ENCODE measurements around the gene DRG1. TPM values are rescaled to one million over a fixed set of nuclear protein-coding genes. Genes with fewer than 3 reads are reported as not detected.
"Not testable (repeated sequence)": the region's sequence is repeated elsewhere in the genome, so short reads cannot be mapped to it uniquely, and the experiment has no call there.

Gene DRG1
- total RNA-seq, 1 donor from 2014 or later, result 114 TPM

DNA sequence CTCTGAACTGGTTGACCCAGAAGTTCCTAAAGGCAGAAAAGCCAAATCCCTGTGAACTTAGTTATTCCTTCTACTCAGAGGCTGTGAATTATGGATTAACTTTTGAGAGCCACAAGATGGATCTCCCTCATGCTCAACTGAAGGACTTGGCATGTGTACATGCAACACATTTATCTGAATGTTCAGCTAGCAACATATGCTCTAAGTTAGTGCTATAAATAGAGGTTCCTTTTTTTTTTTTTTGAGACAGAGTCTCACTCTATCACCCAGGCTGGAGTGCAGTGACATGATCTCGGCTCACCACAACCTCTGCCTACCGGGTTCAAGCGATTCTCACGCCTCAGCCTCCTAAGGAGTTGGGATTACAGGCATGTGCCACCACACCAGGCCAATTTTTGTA lies 50.1 kb downstream of the DRG1 start:
- Mint-ChIP-seq H3K4me3 (no peak overlapping the region), H3K36me3 (ENCODE audit: low read depth) (peaks cover 51% of the 10 kb centered on the region), H3K9me3 (no peaks in the 10 kb centered on the region), H3K27me3 (no peaks in the 10 kb centered on the region), H3K27ac (no peak overlapping the region), H3K4me1 (peaks cover 10% of the 10 kb centered on the region)
- intact Hi-C loops (cut with micrococcal nuclease), result no loop called here
- DNase-seq, result no peak

DNA sequence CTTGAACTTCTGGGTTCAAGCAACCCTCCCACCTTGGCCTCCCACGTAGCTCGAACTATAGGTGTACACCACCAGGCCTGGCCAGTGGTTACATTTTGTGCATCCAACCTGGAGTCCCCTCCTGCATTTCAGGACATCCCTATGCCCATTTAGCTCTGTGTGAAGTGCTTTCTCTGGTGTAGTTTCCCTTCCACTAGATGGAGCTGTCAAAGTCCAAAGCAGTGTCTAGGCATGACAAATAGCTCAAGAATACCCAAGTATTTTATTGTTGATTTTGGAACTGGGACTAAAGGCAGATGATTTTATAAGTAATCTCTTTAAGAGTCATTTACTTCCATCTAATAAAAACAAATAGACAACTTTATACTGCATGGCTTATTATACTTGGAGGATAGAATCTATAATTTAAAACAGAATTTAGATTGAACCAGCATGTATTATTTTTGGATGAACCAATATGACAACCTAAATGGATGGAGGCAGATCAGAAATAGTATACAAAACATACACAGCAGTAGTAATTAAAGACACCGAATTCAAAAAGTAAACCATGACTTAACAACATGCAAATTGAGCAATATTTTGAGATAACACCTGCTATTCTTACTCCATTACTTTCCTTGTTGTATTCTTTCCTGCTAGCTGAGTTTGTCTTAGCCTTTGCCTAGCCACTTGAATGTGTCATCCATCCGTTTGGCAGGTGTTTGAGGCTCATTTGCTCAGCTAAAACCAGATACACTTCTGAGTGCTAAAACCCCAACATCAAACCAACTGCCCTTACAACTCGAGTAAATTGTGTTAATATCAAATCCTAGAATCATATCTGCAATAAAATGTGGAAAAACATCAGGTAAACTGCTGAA lies 52.5 kb downstream of the DRG1 start:
- intact Hi-C loops (cut with micrococcal nuclease), result loop anchor here (5.0 kb wide), 1 partner anchor 180 kb away; no protein-coding TSS in a partner anchor
- H3K4me1 Mint-ChIP-seq, result peaks cover 7% of the 10 kb centered on the region
- no peaks in the 10 kb centered on the region for H3K9me3 Mint-ChIP-seq
- no peak overlapping the region for H3K4me3 Mint-ChIP-seq
- H3K36me3 Mint-ChIP-seq (ENCODE audit: low read depth), result peaks cover 52% of the 10 kb centered on the region
- no peaks in the 10 kb centered on the region for H3K27me3 Mint-ChIP-seq
- peak; percentile 73 for DNase-seq
- no peak overlapping the region for H3K27ac Mint-ChIP-seq

DNA sequence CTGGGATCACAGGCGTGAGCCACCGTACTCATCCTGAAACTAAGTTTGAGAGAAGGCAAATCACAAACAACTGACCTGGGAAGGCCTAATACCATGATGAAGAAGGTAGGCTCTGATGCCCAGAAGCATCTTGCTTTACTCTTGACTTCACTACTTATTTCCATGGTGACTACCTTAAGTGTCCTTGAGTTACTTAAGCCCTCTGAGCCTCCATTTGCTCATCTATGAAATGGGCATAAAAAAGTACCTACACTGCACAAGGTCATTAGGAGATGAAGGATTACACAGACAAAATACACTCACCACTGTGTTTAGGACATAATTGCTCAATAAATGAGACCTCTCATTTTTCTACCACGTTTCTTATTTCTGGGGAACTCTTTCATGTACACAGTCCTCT lies 62.3 kb downstream of the DRG1 start:
- Mint-ChIP-seq H3K27ac (no peak overlapping the region), H3K4me3 (no peak overlapping the region), H3K4me1 (peaks cover 5% of the 10 kb centered on the region), H3K36me3 (ENCODE audit: low read depth) (peaks cover 71% of the 10 kb centered on the region), H3K9me3 (no peaks in the 10 kb centered on the region), H3K27me3 (no peaks in the 10 kb centered on the region)
- intact Hi-C loops (cut with micrococcal nuclease), result no loop called here
- no peak for DNase-seq

DNA sequence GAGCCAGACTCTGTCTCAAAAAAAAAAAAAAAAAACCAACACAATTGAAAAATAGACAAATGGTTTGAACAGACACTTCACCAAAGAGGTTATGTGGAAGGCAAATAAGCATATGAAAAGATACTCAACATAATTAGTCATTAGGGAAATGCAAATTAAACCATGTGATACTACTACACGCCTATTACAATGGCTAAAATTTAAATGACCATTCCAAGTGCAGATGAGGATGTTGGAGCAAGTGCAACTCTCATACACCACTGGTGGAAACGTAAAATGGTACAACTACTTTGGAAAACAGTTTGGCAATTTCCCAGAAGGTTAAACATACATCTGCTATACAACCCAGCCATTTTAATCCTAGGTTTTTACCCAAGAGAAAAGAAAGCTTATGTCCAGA lies 65.9 kb downstream of the DRG1 start:
- intact Hi-C loops (cut with micrococcal nuclease), result no loop called here
- Mint-ChIP-seq H3K9me3 (no peaks in the 10 kb centered on the region), H3K27me3 (no peaks in the 10 kb centered on the region), H3K27ac (no peak overlapping the region), H3K4me1 (peaks cover 4% of the 10 kb centered on the region), H3K4me3 (no peak overlapping the region), H3K36me3 (ENCODE audit: low read depth) (peaks cover 76% of the 10 kb centered on the region)
- DNase-seq, result no peak

DNA sequence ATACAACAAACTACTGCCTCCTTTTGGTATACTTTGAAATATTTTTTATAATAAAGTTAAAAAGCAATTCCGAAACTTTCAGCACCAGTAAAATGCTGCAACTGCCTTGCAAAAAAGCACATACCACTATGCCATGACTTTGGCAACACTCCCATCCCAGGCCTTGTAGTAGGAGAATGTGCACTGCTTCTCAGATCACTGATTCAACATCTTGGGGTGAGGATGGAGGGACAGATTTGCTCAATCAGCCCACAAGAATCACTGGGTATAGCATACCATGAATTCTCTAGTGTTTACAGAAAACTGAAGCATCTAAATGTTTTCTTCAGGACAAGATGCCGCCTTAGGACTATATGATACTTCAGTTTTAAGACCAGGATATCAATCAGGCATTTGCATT lies 75.3 kb downstream of the DRG1 start:
- Mint-ChIP-seq H3K27me3 (no peaks in the 10 kb centered on the region), H3K9me3 (no peaks in the 10 kb centered on the region), H3K4me1 (peaks cover 27% of the 10 kb centered on the region), H3K36me3 (ENCODE audit: low read depth) (peaks cover 55% of the 10 kb centered on the region), H3K27ac (no peak overlapping the region), H3K4me3 (no peak overlapping the region)
- intact Hi-C loops (cut with micrococcal nuclease), result no loop called here
- DNase-seq, result no peak

DNA sequence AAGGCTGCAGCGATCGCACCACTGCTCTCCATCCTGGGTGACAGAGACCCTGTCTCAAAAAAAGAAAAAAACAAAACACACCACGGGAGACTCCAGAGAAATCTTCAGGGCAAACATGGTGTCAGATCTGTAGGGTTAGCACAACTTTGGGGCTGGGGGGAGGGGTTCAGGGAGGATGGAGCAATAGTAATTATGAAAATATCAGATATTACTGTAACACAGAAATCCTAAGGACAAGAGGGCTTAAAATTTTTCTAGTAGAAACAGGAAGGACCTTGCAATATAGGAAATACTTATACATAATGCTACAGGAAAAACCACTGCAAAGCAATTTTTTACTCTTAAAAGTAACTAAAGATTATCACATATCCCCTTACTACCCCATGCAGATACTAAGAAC lies 76.4 kb downstream of the DRG1 start:
- H3K9me3 Mint-ChIP-seq, result no peaks in the 10 kb centered on the region
- peaks cover 27% of the 10 kb centered on the region for H3K4me1 Mint-ChIP-seq
- no peak overlapping the region for H3K4me3 Mint-ChIP-seq
- peaks cover 61% of the 10 kb centered on the region for H3K36me3 Mint-ChIP-seq (ENCODE audit: low read depth)
- no peak for DNase-seq
- H3K27ac Mint-ChIP-seq, result peak overlapping the region; percentile 57
- H3K27me3 Mint-ChIP-seq, result no peaks in the 10 kb centered on the region
- intact Hi-C loops (cut with micrococcal nuclease), result no loop called here

DNA sequence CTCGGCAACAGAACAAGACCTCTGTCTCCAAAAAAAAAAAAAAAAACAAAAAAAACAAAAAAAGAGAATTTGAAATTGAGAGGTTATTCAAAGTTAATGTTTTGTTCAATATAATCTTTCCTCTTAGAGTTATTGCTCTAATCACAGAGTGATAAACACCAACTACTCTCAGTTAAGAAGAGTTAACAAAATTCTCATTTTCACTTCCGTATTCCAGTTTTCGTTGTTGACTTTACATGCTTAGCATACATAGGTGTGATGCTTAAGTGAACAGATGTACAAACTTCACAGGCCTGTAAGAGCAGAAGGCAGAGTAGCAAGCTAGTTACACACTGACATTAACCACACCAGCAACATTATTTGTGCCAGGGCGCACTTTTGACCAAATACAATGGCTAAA lies 77.9 kb downstream of the DRG1 start:
- peaks cover 67% of the 10 kb centered on the region for H3K36me3 Mint-ChIP-seq (ENCODE audit: low read depth)

DNA sequence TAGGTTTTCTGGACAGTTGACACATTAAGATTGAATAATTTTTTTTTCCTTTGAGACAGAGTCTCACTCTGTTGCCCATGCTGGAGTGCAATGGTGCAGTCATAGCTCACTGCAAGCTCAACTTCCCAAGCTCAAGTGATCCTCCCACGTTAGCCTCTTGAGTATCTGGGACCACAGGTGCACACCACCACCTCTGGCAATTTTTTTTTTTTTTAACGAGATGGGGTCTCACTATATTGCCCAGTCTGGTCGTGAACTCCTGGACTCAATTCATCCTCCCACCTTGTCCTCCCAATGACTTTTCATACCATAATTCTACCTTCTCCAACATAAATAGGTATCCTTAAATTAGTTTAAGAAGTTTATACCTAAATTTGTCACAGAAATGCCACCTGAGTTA lies 81.7 kb downstream of the DRG1 start:
- peaks cover 74% of the 10 kb centered on the region for H3K36me3 Mint-ChIP-seq (ENCODE audit: low read depth)
- H3K27ac Mint-ChIP-seq, result no peak overlapping the region
- peaks cover 35% of the 10 kb centered on the region for H3K4me1 Mint-ChIP-seq
- no peaks in the 10 kb centered on the region for H3K27me3 Mint-ChIP-seq
- DNase-seq, result no peak
- no peaks in the 10 kb centered on the region for H3K9me3 Mint-ChIP-seq
- no peak overlapping the region for H3K4me3 Mint-ChIP-seq
- intact Hi-C loops (cut with micrococcal nuclease), result no loop called here

More for the DNA sequence above, 77.9 kb downstream of the DRG1 start:
- Mint-ChIP-seq H3K27me3 (no peaks in the 10 kb centered on the region), H3K4me1 (peaks cover 28% of the 10 kb centered on the region), H3K9me3 (no peaks in the 10 kb centered on the region), H3K4me3 (no peak overlapping the region), H3K27ac (peak overlapping the region; percentile 39)
- intact Hi-C loops (cut with micrococcal nuclease), result no loop called here
- no peak for DNase-seq

DNA sequence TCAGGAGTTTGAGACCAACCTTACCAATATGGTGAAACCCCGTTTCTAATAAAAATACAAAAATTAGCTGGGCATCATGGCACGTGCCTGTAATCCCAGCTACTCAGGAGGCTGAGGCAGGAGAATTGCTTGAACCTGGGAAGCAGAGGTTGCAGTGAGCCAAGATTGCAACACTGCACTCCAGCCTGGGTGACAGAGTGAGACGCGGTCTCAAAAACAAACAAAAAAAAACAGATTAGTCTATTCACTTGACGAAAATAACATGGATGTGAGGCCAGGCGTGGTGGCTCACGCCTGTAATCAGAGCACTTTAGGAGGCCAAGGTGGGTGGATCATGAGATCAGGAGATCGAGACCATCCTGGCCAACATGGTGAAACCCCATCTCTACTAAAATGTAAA lies 83.1 kb downstream of the DRG1 start:
- H3K27ac Mint-ChIP-seq; DNase-seq; H3K4me3 Mint-ChIP-seq; intact Hi-C loops (cut with micrococcal nuclease); H3K27me3 Mint-ChIP-seq; H3K9me3 Mint-ChIP-seq: not testable (repeated sequence)
- H3K4me1 Mint-ChIP-seq, result peaks cover 34% of the 10 kb centered on the region
- peaks cover 80% of the 10 kb centered on the region for H3K36me3 Mint-ChIP-seq (ENCODE audit: low read depth)

Other genes with a start within 250 kb of the DRG1 start
- gene RNF185, start 239.4 kb upstream of the DRG1 start, total RNA-seq, result 17.0 and 19.4 TPM in 2 replicates
- 34.2 and 35.9 TPM in 2 replicates for gene LIMK2, start 187.3 kb upstream of the DRG1 start, total RNA-seq
- 12.4 TPM in 2 replicates for gene PIK3IP1, start 107.1 kb upstream of the DRG1 start, total RNA-seq
- gene PATZ1, start 53.3 kb upstream of the DRG1 start, total RNA-seq, result 33.8 and 34.7 TPM in 2 replicates
- gene EIF4ENIF1, start 90.2 kb downstream of the DRG1 start, total RNA-seq, result 78.1 and 85.6 TPM in 2 replicates
- 321 and 352 TPM in 2 replicates for gene SFI1, start 96.9 kb downstream of the DRG1 start, total RNA-seq

Measured in activated CD4-positive, alpha-beta T cell treated with anti-CD3 and anti-CD28 coated beads, Interleukin-2, amount 10 ng/mL, durations not matched to agents 24 days and 14 days (primary cell).